Mammary epithelial cell (primary cell): Measurements from ENCODE around the gene DUSP28.

Experiments used
- CTCF ChIP-seq, 2 donors: IDR thresholded peaks in 1 of 2; conservative IDR thresholded peaks in 1 of 2; 2 replicates each; pipeline ENCODE4 v1.5.1; 2011 to 2012; ENCODE audit warnings: inconsistent platforms in 2 of 2, low read length in 2 of 2, mild to moderate bottlenecking in 2 of 2, control low read depth in 1 of 2, low read depth in 1 of 2; ENCODE audit not compliant: insufficient read depth in 1 of 2; ENCODE audit errors: extremely low read depth in 1 of 2
- EZH2 ChIP-seq: IDR thresholded peaks from 2 replicates; pipeline ENCODE4 v1.6.1; 2012; ENCODE audit warnings: low read length, inconsistent platforms, borderline replicate concordance

GRCh38 chr2:240522406-240522805, 37.8 kb upstream of the DUSP28 start:
- TF ChIP-seq CTCF (conservative IDR thresholded peaks at IDR 0.05 in 1 of 2, IDR thresholded peaks at IDR 0.05 in 1 of 2; ENCODE audit: extremely low read depth in 1 of 2, insufficient read depth in 1 of 2, low read depth in 1 of 2, low read length in 2 of 2) (no peak), EZH2 (no peak)
